MM.1S (cell line): ENCODE measurements around the gene STRN3.

ENCODE experiments used
- EZH2 ChIP-seq: fragments of 300-600 bp; sonication (generic); optimal IDR thresholded peaks from 2 replicates; pipeline ENCODE3; 2017; ENCODE audit warnings: low read depth, mild to moderate bottlenecking, antibody characterized with exemption, low read length, mixed read lengths
- EZH2phosphoT487 ChIP-seq: fragments of 300-600 bp; sonication (generic); IDR thresholded peaks from 2 replicates; pipeline ENCODE4 v1.6.1; 2018; ENCODE audit warnings: antibody characterized with exemption, low read length
- TF ChIP-seq, protein P1 (sequence below): fragments of 300-600 bp; sonication (generic); IDR thresholded peaks from 2 replicates; pipeline ENCODE4 v1.5.1; 2016; ENCODE audit warnings: antibody characterized with exemption, low read length, mixed read lengths

DNA sequence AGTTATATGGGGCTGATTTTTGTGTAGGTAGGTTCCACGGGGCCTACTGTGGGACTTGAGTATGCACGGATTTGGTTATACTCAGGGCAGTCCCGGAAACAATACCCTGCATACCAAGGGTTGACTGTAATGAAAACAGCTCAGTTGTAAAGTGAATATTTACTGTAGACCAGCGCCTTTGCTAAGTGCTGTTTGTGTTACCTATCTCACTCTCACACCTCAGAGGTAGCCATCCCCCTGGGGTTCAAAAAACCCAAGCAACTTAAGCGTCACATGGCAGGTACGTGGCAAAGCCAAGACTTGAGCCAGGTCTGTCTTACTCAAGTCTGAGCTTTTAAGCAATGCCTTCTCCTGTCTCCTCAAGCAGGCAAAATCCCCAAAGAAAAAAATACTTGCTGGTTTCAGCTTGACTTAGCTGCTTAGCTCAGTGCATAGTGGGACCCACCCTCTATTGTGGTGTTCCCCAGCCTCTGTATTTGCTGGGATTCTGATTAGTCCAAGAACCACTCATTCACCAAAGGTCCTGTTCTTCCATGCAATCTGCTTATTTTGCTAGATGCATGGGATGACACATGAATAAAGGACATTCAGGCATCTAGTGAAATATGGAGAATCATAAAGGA is 34.2 kb upstream of the STRN3 start:
- TF ChIP-seq, protein P1, sequence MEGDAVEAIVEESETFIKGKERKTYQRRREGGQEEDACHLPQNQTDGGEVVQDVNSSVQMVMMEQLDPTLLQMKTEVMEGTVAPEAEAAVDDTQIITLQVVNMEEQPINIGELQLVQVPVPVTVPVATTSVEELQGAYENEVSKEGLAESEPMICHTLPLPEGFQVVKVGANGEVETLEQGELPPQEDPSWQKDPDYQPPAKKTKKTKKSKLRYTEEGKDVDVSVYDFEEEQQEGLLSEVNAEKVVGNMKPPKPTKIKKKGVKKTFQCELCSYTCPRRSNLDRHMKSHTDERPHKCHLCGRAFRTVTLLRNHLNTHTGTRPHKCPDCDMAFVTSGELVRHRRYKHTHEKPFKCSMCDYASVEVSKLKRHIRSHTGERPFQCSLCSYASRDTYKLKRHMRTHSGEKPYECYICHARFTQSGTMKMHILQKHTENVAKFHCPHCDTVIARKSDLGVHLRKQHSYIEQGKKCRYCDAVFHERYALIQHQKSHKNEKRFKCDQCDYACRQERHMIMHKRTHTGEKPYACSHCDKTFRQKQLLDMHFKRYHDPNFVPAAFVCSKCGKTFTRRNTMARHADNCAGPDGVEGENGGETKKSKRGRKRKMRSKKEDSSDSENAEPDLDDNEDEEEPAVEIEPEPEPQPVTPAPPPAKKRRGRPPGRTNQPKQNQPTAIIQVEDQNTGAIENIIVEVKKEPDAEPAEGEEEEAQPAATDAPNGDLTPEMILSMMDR: no peak
- TF ChIP-seq EZH2phosphoT487 (no peak), EZH2 (no peak)
